HepG2 (cell line): ENCODE measurements around the gene STK39. TPM values are rescaled to one million over a fixed set of nuclear protein-coding genes. Genes with fewer than 3 reads are reported as not detected.

Experiments used
- FOXK1 ChIP-seq: sonication (generic); formaldehyde crosslinking; IDR thresholded peaks from 2 replicates; pipeline ENCODE4 v1.4.0; 2020; ENCODE audit warnings: low read depth, missing genetic modification reagents, borderline replicate concordance
- GATAD2A ChIP-seq: IDR thresholded peaks from 2 replicates; pipeline ENCODE4 v1.6.1; 2016
- HDAC1 ChIP-seq: sonication (generic); formaldehyde crosslinking; IDR thresholded peaks from 2 replicates; pipeline ENCODE4 v1.5.1; 2020; ENCODE audit warnings: mild to moderate bottlenecking, missing genetic modification reagents
- JARID2 ChIP-seq: sonication (generic); formaldehyde crosslinking; IDR thresholded peaks from 2 replicates; pipeline ENCODE4 v1.8.1; 2023; ENCODE audit warnings: missing genetic modification reagents, inconsistent platforms; ENCODE audit not compliant: insufficient replicate concordance
- KDM2A ChIP-seq: sonication (generic); formaldehyde crosslinking; IDR thresholded peaks from 2 replicates; pipeline ENCODE4 v1.4.0; 2020; ENCODE audit warnings: low read depth, missing genetic modification reagents, borderline replicate concordance
- KDM6A ChIP-seq: IDR thresholded peaks from 2 replicates; pipeline ENCODE4 v1.6.1; 2016; ENCODE audit warnings: low read depth
- KLF16 ChIP-seq, 2 experiments: sonication (generic) in 1 of 2; formaldehyde crosslinking in 1 of 2; IDR thresholded peaks; 2 replicates each; pipeline versions ENCODE4 v1.6.1 to v1.8.0; 2016 to 2023; ENCODE audit warnings: missing genetic modification reagents in 2 of 2, missing compliant biosample characterization in 1 of 2
- MAFG ChIP-seq: sonication (generic); formaldehyde crosslinking; IDR thresholded peaks from 2 replicates; pipeline ENCODE4 v1.5.1; 2020; ENCODE audit warnings: mild to moderate bottlenecking, missing genetic modification reagents
- MIXL1 ChIP-seq: IDR thresholded peaks from 2 replicates; pipeline ENCODE4 v1.6.1; 2016
- PHF5A ChIP-seq: IDR thresholded peaks from one replicate; pipeline ENCODE4 v1.6.1; 2018; ENCODE audit warnings: low read depth, missing genetic modification reagents; ENCODE audit not compliant: unreplicated experiment
- PITX1 ChIP-seq: sonication (generic); formaldehyde crosslinking; IDR thresholded peaks from 2 replicates; pipeline ENCODE4 v1.5.1; 2020; ENCODE audit warnings: mild to moderate bottlenecking, missing genetic modification reagents
- TOPORS ChIP-seq: sonication (generic); formaldehyde crosslinking; IDR thresholded peaks from 2 replicates; pipeline ENCODE4 v1.8.0; 2023; ENCODE audit warnings: mild to moderate bottlenecking, missing genetic modification reagents
- ZBTB1 ChIP-seq: sonication (generic); formaldehyde crosslinking; IDR thresholded peaks from 2 replicates; pipeline ENCODE4 v1.4.0; 2020; ENCODE audit warnings: missing genetic modification reagents, borderline replicate concordance
- ZBTB42 ChIP-seq: sonication (generic); formaldehyde crosslinking; IDR thresholded peaks from 2 replicates; pipeline ENCODE4 v1.5.0; 2020; ENCODE audit warnings: mild to moderate bottlenecking, missing genetic modification reagents
- ZNF160 ChIP-seq: sonication (generic); formaldehyde crosslinking; IDR thresholded peaks from 2 replicates; pipeline ENCODE4 v1.8.0; 2022; ENCODE audit warnings: mild to moderate bottlenecking, inconsistent platforms, missing genetic modification reagents
- polyA plus RNA-seq, 8 experiments: library from polyadenylated mRNA; depleted of rRNA in 3 of 8; stranded (reverse) in 7 of 8; unstranded in 1 of 8; fragments of >200 nt; fragmentation: Illumina TruSeq in 4 of 8; extraction: Trizol in 4 of 8; gene quantifications; 2 replicates each; pipeline versions ENCODE4 v1.2.1 to v1.2.3, GENCODE V29; 2011 to 2016; ENCODE audit warnings: low read depth in 4 of 8, missing spikeins in 1 of 8, mixed read lengths in 1 of 8; ENCODE audit not compliant: insufficient read depth in 1 of 8
- total RNA-seq, 5 experiments: library from RNA; depleted of rRNA; stranded (reverse); fragments of >200 nt; fragmentation: Illumina TruSeq; extraction: Trizol; gene quantifications; 2 replicates each; pipeline ENCODE4 v1.2.3, GENCODE V29; 2016; ENCODE audit warnings: low read depth in 1 of 5
- TF ChIP-seq, protein P1 (sequence below): sonication (generic); IDR thresholded peaks from 2 replicates; pipeline ENCODE4 v1.6.1; 2016; ENCODE audit warnings: low read depth, borderline replicate concordance
- TF ChIP-seq, protein P2 (sequence below): sonication (generic); formaldehyde crosslinking; conservative IDR thresholded peaks from 2 replicates; pipeline ENCODE4 v1.8.0; 2022; ENCODE audit warnings: low read depth, missing genetic modification reagents
- TF ChIP-seq, protein P3 (sequence below), 2 experiments: sonication (generic) in 1 of 2; formaldehyde crosslinking in 1 of 2; IDR thresholded peaks; 2 replicates each; pipeline versions ENCODE4 v1.4.0 to v1.6.1; 2016 to 2020; ENCODE audit warnings: borderline replicate concordance in 1 of 2, low read depth in 1 of 2, mild to moderate bottlenecking in 1 of 2, missing genetic modification reagents in 1 of 2

The STK39 gene
- total and polyA plus RNA-seq, 2 of the 13 experiments (the other 11 are each of a cell fraction or from before 2014, with no cell fraction given): 27.3 to 38.4 TPM

DNA sequence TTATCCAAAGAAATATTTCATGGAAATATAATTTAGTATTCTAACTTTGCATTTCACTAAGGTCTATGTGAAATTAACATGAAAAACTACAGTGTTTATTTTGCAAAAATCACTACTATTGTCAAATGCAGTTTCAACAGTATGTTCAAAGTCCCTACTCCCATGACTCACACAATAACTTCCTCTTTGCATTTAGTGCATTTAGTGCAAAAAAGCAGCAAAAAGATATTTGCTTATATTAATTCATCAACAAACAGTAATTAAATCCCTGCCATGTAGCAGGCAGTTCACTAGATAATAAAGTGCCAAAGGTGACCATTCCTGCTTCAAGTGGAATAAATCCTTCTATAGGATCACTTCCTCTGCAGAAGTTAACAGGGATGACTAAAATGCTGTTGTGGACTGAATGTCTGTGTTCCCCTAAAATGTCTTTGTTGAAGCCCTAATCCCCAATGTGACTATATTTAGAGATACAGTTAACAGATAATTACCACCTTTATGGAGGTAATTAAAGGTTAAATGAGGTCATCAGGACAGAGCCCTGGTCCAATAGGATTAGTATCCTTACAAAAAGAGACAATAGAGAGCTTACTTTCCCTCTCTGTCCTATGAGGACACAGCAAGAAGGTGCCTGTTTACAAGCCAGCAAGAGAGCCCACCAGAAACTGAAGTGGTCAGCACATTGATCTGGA is 61.7 kb downstream of the STK39 start (continued):
- TF ChIP-seq, protein P1, sequence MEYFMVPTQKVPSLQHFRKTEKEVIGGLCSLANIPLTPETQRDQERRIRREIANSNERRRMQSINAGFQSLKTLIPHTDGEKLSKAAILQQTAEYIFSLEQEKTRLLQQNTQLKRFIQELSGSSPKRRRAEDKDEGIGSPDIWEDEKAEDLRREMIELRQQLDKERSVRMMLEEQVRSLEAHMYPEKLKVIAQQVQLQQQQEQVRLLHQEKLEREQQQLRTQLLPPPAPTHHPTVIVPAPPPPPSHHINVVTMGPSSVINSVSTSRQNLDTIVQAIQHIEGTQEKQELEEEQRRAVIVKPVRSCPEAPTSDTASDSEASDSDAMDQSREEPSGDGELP: no peak
- TF ChIP-seq TOPORS (CRISPR knock-in tag): no peak
- TF ChIP-seq JARID2 (CRISPR knock-in tag): no peak
- TF ChIP-seq, protein P2, sequence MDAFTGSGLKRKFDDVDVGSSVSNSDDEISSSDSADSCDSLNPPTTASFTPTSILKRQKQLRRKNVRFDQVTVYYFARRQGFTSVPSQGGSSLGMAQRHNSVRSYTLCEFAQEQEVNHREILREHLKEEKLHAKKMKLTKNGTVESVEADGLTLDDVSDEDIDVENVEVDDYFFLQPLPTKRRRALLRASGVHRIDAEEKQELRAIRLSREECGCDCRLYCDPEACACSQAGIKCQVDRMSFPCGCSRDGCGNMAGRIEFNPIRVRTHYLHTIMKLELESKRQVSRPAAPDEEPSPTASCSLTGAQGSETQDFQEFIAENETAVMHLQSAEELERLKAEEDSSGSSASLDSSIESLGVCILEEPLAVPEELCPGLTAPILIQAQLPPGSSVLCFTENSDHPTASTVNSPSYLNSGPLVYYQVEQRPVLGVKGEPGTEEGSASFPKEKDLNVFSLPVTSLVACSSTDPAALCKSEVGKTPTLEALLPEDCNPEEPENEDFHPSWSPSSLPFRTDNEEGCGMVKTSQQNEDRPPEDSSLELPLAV: no peak
- TF ChIP-seq HDAC1 (CRISPR knock-in tag): peak; percentile 53; the same call in 1 of the 2 replicates
- peak; percentile 25; the same call in 1 of the 2 replicates for TF ChIP-seq PITX1 (CRISPR knock-in tag)
- no peak for TF ChIP-seq MAFG (CRISPR knock-in tag)
- no peak for TF ChIP-seq ZBTB1 (CRISPR knock-in tag)
- TF ChIP-seq FOXK1: 0 out of 2 replicates have a peak, but pooled peaks have one; percentile 21
- TF ChIP-seq KDM6A (CRISPR knock-in tag): 0 out of 2 replicates have a peak, but pooled peaks have one; percentile 37
- TF ChIP-seq, protein P3, sequence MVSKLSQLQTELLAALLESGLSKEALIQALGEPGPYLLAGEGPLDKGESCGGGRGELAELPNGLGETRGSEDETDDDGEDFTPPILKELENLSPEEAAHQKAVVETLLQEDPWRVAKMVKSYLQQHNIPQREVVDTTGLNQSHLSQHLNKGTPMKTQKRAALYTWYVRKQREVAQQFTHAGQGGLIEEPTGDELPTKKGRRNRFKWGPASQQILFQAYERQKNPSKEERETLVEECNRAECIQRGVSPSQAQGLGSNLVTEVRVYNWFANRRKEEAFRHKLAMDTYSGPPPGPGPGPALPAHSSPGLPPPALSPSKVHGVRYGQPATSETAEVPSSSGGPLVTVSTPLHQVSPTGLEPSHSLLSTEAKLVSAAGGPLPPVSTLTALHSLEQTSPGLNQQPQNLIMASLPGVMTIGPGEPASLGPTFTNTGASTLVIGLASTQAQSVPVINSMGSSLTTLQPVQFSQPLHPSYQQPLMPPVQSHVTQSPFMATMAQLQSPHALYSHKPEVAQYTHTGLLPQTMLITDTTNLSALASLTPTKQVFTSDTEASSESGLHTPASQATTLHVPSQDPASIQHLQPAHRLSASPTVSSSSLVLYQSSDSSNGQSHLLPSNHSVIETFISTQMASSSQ (IDR thresholded peaks at IDR 0.05; ENCODE audit: low read depth): no peak
- TF ChIP-seq, protein P3 (CRISPR knock-in tag; IDR thresholded peaks at IDR 0.05; ENCODE audit: borderline replicate concordance): no peak
- peak; percentile 67; the same call in 1 of the 2 replicates for TF ChIP-seq MIXL1
- TF ChIP-seq GATAD2A (CRISPR knock-in tag): peak; percentile 92
- peak; percentile 59 for TF ChIP-seq PHF5A (CRISPR knock-in tag)
- no peak for TF ChIP-seq KDM2A (CRISPR knock-in tag)
- TF ChIP-seq ZBTB42 (CRISPR knock-in tag): no peak
- TF ChIP-seq KLF16 (CRISPR knock-in tag; IDR thresholded peaks at IDR 0.05): peak in 1 of 2 experiments; percentile 22; a peak in 1 of 4 replicates
- TF ChIP-seq ZNF160 (CRISPR knock-in tag): no peak
